Astrocyte of the hippocampus (primary cell): ENCODE results near the gene SNX24.

Experiments
- DNase-seq: peaks from one replicate; pipeline ENCODE4 v3.0.0; 2011; ENCODE audit warnings: low read depth, low spot score

The SNX24 gene

DNA sequence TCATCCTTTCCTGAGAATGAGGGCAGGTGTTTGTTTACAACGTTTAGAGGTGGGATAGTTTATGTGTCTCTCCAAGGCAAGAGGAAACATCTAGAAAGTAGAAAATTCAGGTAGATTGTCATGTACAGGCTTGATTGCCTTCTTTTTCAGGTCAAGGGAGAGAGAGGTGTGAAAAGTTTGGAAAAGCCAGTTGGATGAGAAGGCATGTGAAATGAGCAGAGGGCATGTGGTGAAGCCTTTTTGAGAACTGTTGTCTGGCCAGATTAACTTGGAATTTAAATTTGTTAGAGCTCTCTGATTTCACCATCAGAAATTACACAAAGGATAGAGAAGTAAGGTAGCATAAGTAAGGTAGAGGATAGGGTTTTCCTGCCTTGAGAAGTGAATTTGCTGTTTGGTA, 74.6 kb downstream of the SNX24 start:
- no peak for DNase-seq

DNA sequence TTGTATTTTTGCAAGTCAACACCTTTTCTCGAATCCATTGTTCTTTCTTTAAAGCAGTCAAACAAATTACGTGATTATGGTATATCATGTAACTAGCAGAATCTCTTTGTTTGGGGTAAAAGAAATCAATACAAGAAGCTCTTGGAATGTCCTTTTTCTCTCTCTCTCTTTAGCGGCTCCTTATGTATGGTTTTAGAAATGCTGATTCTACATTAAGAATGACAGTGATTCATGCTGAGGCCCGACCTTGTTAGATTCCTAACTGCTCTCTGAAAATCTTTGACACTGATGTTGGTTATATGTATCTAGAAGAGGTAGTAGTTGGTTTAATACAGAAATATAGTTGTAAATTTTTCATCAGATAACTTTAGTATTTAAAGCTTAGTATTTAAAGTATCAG, 76.4 kb downstream of the SNX24 start:
- DNase-seq, result no peak

DNA sequence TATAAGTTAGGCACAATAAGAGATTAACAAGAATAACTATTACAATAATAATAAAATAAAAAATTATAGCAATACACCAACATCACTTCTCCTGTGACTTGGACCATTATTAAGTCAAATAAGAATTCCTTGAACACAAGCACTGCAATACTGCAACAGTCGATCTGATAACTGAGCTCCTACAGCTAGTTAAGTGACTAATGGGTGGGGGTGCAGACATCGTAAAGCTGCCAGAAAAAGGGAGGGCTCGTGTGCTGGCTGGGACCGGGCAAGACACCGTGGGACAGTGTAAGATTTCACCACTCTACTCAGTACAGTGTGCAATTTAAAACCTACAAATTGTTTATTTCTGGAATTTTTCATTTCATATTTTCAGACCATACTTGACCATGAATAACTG, 78.8 kb downstream of the SNX24 start:
- no peak for DNase-seq

DNA sequence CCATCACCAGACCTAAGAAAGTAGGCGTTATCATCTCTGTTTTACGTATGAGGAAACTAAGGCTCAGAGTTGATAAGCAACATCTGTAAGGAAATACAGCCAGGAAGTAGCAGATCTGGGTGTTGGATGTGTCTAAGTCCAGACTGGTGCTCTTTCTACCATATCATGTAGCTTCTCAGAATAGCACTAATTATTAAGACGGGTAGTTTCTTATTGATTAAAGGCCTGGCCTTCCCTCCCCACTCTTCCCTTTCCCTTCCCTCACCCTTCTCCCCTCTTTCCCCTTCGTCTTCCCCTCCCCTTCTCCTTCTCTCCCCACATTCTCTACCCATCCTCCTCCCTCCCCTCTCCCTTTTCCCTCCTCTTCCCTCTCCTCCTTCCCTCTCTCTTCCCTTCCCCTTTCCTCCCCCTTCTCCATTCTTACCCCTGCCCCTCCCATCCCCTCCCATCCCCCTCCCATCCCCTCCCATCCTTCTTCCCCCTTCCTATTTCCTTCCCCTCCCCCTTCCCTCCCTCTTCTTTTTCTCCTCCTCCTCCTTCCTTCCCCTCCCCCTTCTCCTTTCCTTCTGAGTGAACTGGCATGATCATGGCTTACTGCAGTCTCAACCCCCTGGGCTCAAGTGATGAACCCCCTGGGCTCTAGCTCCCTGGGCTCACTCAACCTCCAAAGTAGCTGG, 79.4 kb downstream of the SNX24 start:
- DNase-seq, result no peak

DNA sequence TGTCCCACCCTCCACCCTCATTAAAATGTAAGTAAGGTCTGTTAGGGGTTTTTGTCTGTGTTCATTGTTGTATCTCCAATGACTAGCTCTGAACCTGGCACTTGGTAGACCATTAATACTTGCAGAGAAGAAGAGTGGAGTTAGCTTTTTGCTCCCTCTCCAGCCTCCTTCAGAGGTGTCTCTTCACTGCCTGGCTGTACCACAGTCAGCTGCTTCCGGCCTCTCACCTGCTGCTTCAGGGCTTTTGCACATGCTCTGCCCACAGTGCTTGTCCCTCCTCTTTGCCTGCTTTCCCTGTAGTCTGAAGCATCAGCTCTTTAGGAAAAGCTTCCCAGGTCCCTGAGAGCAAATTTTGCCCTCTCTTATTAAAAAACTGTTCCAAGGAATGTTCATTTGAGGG, 83.6 kb downstream of the SNX24 start:
- DNase-seq, result no peak

DNA sequence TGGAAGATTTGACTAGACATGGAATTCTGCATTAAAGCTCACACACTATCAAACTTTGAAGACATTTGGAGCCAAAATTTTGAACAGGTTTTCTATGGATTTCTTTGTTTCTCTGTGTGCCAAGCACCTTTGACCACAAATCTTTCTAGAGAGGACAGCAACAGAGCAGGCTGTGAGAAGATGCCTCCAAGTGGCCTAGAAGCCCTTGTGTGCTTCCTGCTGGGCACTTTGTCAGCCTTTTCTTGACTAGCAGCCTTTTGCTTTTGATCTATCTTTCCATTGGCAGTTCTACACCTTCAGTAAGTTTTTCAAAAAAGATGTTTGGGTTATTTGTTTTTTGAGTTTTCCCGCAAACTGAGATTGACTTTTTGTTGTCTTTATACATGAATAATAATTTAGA, 84.6 kb downstream of the SNX24 start:
- DNase-seq, result no peak

DNA sequence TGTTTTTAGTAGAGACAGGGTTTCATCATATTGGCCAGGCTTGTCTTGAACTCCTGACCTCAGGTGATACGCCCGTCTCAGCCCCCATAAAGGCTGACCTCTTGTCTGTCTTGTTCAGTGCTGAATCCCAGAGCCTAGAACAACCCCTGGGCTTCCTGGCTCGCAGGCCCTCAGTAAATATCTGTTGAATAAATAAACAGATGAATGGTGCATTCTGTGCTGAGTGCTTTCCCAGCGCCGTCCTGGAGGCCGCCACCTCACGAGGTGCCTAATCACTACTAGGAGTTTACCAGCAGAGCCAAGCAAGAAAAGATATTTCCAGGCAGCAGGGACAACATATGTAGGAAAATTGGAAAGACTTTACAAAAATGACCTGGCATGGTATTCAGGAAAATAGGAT, 88.5 kb downstream of the SNX24 start:
- DNase-seq, result no peak

DNA sequence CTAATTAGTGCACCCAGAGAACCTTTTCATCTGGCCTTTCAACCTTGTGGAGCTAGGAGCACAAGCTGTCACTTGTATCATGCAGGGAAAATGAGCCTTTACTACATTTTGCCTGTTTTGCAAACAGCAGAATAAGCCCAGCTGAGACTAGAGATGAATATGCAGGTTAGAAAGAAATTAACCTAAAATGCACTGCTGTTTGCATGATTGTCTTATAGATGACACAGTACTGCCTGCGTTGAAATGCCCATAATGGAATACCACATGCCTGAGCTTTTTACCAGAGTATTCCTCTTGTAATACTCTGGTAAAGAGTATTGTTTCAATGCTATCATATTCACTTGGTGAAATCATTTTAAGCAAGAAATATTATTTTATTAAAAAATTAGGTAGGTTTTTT, 90.7 kb downstream of the SNX24 start:
- DNase-seq, result no peak

DNA sequence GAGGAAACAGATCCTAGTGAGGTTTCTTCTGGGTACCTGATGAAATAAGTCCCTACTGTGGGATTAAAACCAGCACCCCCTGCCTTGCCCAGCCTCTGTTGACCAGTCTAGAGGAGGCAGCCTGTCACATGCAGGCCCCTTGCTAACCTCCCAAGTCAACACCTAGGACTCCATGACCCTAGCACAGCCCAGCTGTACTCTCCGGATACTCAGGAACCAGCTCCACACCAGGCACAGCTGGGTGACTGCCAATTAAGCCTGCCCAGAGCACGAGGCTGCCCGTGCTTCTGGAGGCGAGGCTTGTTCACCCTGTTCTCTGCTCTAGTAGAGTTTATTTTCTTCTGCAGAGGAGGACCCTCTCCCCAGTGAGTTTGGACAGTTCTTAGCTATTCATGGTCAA, 92.5 kb downstream of the SNX24 start:
- no peak for DNase-seq

DNA sequence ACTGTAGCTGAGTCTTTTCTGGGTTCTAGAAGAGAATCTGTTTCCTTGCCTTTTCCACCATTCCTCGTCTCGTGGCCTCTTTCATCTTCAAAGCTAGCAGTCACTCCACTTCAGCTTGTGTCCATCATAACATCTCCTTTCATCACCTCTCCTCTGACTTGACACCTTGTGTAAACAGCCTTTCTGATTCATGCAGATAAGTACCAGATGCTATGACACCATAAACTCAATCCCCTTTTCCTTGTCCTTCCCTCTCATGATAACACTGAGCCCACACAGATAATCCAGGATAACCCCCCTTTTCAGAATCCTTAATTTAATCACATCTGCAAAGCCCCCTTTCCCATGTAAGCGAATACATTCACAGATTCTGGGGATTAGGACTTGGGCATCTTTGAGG, 95.5 kb downstream of the SNX24 start:
- no peak for DNase-seq

DNA sequence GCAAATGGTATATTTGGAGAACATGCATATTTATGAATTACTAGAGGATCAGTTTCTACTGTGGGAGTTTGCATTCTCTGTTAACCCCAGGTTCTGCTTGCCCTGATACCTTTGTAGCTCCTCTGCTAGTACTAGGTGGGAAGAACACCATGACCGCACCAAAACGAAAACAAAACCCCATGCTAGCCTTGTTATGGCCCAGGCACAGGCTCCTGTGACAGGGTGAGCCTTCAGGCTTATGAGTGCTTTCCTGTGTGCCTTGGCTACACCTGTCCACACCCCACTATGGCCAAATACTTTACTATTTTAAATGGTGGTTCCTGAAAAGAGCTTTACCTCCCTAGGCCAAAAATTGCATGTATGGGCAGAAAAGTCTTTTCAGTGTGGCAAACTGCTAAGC, 96.3 kb downstream of the SNX24 start:
- DNase-seq, result no peak

DNA sequence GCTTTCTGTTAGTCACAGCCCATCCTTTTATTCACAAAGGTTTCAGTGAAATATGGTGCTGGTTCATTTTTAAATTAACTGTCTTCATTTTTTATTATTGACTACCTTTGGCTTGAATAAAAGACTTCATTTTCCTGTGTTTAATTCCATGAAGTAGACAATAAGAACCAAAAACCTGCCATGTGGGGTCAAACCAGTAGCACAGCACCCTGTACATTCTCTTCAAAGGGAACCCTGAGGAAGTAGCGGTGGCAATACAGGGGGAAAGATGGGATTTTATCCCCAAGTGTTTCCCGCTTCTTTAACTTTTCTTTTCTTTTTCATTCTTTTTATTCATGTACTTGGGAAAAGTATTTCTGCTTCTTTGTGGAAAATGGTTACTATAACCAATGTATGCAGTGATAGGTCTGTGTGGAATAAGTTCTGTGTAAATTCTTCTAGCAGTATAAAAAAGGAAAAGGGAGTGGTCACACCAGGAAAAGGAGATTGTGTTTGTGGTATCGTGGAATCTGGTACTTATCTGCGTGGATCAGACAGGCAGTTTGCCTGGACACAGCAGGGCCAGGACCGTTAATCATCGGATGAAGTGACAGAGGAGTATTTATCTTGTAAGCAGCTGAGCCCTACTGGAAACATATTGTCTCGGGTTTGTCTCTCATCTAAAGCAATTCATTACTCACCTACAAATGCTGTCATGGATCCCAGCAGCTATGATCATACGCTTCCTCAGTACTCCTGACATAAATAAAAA, 96.9 kb downstream of the SNX24 start:
- peak; percentile 45 for DNase-seq

DNA sequence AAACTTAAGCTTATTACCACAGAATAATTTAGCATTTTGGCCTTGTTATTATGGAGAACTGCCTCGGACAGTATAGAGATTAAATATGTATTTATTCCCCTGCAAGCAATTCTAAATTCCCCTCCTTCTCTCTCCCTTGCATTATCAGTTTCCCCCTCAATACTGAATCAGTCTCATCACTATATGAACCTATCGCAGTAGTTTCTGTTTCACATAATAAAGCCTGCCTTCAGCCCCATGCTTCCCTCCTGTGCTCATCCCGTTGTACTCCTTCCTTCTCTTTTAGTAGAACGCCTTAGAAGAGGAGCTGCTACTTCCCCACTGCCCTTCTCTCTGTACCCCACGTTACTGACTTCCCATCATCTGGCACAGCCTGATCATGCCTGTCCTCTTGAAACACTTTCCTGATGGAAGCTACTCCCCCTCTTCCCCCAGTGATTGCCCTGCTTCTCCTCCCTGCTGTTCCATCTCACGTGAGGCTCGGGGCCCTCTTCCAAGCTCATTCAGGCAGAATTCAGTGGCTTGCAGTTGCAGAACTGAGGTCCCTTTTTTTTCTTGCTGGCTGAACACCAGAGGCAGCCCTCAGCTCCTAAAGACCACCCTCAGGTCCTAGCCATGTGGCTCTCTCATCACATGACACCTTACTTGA, 97.8 kb downstream of the SNX24 start:
- no peak for DNase-seq

DNA sequence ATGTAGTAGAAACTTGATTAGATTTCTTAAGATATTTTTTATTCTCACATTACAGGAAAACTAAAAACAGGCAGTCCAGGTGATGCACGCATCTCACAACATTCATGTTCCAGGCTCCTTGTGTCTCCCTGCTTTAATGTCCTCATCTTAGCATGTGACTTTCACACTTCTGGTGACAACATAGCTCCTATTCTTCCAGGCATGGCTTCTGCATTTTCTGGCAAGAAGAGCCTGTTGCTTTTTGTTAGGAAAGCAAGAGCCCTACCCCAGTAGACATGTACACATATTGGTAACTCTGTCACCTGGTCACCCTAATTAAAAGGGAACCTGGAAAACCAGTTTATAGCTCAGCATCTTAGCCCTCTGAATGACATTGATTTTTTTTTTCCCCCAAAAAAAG, 98.6 kb downstream of the SNX24 start:
- no peak for DNase-seq

DNA sequence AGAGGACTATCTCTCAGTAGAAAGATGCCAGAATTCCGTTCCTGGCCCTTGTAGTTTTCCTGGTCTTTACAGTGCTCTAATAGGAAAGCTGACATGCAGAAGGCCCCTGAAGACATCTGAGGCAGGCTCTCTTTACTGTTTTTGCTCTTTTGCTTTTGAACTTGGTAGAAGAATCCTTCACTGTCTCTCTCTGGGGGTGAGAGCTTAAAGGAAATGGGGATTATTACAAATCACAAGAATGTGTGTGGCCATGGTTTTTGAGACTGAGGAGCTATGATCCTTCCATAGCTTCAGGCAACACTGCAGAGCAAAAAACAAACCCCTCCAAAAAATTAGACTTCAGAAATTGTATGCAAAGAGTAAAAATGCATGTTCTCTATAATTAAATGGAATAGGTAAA, 102.0 kb downstream of the SNX24 start:
- no peak for DNase-seq

DNA sequence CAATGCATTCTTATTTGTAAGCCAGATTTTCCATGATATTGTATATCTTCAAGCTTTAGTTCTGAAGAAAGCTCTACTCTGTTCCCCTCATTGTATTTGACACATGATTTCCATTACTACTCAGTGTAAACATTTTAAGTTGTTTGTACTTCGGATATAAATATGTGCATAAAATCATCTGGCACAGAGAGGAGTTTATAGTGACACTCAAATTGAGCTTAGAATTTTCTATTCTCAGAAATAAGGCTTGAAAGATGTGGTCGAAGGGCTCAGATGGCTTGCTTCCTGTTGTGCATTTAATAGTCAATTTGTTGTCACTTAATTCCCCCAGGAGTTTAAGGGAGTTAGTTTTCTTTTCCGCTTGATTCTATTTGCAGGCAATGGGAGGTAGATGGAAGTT, 102.4 kb downstream of the SNX24 start:
- DNase-seq, result no peak

DNA sequence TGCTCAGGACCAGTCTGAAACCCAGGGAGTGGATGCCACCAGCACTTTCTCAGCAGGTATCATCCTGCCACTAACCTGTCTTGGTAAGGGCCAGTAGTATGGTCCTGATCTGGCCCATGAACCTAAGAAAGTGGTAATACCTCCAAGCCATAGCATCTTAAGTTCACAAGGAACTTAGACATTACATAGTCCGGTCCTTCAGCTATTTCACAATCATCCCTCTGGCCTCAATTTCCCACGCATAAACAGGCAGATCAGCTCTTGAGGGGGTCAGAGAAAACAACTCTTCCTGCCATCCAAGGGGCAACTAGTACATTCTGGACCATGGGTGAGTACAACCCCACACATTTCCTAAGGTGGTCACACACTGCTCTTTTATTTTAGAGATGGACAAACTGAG, 102.9 kb downstream of the SNX24 start:
- DNase-seq, result no peak

DNA sequence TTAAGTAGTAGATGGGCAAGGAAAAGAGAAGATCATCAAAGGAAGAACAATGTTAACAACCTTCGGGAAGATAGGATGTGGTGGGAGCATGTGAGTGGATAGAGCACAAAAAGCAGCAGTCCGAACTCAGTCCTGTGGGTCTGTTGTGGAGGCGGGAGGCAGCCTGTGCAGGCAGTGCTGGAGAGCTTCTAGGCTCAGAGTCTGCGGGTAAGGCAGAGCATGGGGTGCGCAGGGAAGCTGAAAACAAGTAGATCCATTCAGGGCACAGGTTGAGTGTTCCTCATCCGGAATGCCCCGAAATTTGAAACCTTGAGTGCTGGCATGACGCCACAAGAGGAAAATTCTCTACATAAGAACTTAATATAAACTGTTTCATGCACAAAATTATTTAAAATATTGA, 106.2 kb downstream of the SNX24 start:
- no peak for DNase-seq

DNA sequence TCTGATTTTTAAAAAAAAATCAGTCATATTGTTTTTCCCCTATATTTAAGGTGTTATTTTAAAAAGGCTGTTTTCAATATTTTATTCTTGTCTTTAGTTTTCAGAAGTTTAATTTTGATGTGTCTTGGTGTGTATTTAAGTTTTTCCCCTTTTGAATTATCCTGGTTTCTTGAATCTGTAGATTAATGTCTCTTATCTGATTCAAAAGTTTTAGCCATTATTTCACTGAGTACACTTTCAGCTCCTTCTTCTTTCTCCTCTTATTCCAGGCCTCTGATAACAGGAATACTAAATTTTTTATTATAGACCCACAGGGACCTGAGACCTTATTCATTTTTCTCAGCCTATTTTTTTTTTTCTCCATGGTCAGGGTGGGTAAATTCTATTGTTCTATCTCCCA, 109.3 kb downstream of the SNX24 start:
- DNase-seq, result no peak

DNA sequence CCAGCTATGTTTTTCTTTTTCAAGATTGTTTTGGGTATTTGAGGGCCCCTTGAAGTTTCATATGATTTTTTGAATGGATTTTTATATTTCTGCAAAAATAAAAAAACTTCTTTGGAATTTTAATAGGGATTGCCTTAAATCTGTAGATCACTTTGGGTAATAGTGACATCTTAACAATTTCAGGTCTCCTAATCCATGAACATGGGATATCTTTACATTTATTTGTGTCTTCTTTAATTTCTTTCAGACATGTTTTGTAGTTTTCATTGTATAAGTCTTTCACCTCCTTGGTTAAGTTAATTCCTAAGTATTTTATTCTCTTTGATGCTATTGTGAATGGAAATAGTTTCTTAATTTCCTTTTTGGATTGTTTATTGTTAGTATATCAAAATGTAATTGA, 112.0 kb downstream of the SNX24 start:
- no peak for DNase-seq

DNA sequence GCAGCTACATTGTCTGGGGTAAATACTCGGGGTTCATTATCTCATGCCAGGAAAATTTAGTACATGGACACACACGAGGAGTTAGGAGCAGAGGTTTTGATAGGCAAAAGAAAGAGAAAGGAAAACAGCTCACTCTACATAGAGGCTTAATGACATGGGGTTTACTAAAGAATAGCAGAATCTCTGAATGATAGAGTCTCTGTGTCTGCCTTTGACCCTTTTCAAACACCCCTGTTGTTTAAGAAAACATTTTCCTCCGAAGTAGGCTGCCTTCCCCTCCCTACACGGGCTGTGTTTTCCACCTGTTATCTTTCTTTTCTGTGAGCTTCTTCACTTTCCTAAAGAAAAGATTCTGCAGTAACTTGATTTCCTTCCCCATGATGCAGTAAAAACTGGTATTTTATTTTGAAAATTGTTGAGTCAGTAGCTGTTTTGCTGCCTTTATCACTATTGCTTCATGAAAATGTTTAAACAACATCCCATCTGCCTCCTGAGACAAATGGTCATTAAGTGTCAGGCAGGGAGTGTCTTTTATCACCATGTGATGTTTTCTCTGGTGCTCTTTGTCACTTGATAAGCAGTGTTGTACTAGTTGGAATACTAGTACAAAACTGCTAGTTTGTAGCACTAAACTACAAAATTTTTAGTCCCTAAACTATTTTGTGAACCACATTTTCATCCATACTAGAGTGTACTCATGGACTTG, 114.5 kb downstream of the SNX24 start:
- no peak for DNase-seq

DNA sequence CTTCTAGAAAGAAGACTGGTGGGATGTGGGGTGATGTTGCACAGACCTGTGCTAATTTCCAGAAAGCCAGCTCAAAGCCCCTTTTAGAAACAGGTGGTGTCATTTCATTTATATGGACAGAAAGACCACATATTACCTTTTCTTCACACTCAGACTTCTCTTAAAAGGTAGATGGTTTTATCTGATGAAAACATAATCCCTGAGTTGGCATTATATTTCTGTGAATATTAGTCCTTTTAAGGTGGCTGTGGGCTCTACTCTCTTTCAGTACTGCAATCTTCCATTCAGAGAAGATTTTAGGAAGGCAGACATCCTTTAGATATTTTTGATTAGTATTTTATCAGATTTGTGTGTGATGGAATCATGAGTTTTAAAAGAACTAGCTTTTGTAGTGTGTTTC, 117.9 kb downstream of the SNX24 start:
- DNase-seq, result no peak

DNA sequence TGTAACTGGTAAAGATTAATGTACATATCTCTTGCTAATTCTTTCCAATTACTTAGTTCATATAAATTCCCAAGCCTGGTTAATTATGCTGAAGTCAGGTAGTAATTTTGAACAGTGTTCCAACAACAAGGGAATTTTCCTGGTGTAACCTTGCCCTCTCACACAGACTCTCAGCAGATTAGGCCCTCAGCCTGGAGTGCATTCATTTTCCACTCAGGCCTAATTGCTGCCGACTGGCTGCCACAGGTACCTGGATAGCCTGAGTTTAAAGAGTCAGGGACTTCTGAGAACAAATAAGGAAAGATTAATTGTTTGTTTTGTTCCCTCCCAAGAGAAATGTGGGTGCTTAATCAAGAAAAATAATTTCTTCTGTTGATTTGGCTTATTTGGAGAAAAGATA, 119.7 kb downstream of the SNX24 start:
- DNase-seq, result no peak
